Endodermal cell (in vitro differentiated cells): Measurements from ENCODE around the gene EIF4E3. TPM values are rescaled to one million over a fixed set of nuclear protein-coding genes. Genes with fewer than 3 reads are reported as not detected.
A peak's percentile ranks its signal among the peaks of the same experiment; 100 is the strongest.

Experiments used
- DNase-seq: peaks from one replicate; pipeline ENCODE4 v3.0.0-alpha.2; 2017
- H3K27ac ChIP-seq: 2 replicates; pipeline ENCODE4 v1.5.1; 2013; ENCODE audit warnings: mild to moderate bottlenecking, low read depth, low read length, moderate library complexity
- H3K27me3 ChIP-seq: 2 replicates; pipeline ENCODE4 v1.6.1; 2013; ENCODE audit warnings: mild to moderate bottlenecking, low read length, moderate library complexity; ENCODE audit not compliant: insufficient read depth, control insufficient read depth, poor library complexity, severe bottlenecking
- H3K36me3 ChIP-seq: 2 replicates; pipeline ENCODE4 v1.7.0; 2013; ENCODE audit warnings: mild to moderate bottlenecking, low read length, moderate library complexity; ENCODE audit not compliant: control insufficient read depth, insufficient read depth
- H3K4me1 ChIP-seq: one replicate; pipeline ENCODE4 v1.7.0; 2013; ENCODE audit warnings: low read length; ENCODE audit not compliant: control insufficient read depth, insufficient read depth
- H3K4me3 ChIP-seq: 2 replicates; pipeline ENCODE4 v1.5.1; 2013; ENCODE audit warnings: mild to moderate bottlenecking, low read length, moderate library complexity
- H3K9ac ChIP-seq: 2 replicates; pipeline ENCODE4 v1.6.1; 2013; ENCODE audit warnings: mild to moderate bottlenecking, low read length, moderate library complexity; ENCODE audit not compliant: poor library complexity, severe bottlenecking; ENCODE audit errors: extremely low read depth
- H3K9me3 ChIP-seq: 2 replicates; pipeline ENCODE4 v1.6.1; 2013; ENCODE audit warnings: mild to moderate bottlenecking, low read length, moderate library complexity; ENCODE audit not compliant: control insufficient read depth
- H3K27ac Mint-ChIP-seq: 2 replicates; pipeline ENCODE4 v1.8.0; 2020; ENCODE audit warnings: mixed read lengths
- H3K27me3 Mint-ChIP-seq: 2 replicates; pipeline ENCODE4 v1.8.0; 2021; ENCODE audit warnings: mild to moderate bottlenecking, mixed read lengths; ENCODE audit not compliant: insufficient read depth
- H3K36me3 Mint-ChIP-seq: 2 replicates; pipeline ENCODE4 v1.8.0; 2020; ENCODE audit warnings: low read depth, mixed read lengths
- H3K4me1 Mint-ChIP-seq: 2 replicates; pipeline ENCODE4 v1.8.0; 2020; ENCODE audit warnings: mixed read lengths
- H3K4me3 Mint-ChIP-seq: 2 replicates; pipeline ENCODE4 v1.8.0; 2020; ENCODE audit warnings: mild to moderate bottlenecking, moderate library complexity, mixed read lengths
- H3K9me3 Mint-ChIP-seq: 2 replicates; pipeline ENCODE4 v1.8.0; 2020; ENCODE audit warnings: mild to moderate bottlenecking, mixed read lengths
- WGBS, 2 experiments: methylation state at CpG; one replicate each; pipeline versions ENCODE4 v1.1.5 to v1.1.7; 2013; ENCODE audit warnings: missing lambda C conversion rate in 2 of 2, mixed read lengths in 1 of 2; ENCODE audit not compliant: insufficient coverage in 1 of 2, insufficient read length in 1 of 2; 5-methylcytosine and 5-hydroxymethylcytosine counted together
- total RNA-seq, 2 donors: library from RNA; stranded (reverse); fragmentation: NEBNext Ultra II Directional in 1 of 2; extraction: Animal tissue kit (Norgen Biotek cat#: 25700) in 1 of 2; gene quantifications; 2 replicates in 1 of 2; 3 replicates in 1 of 2; pipeline ENCODE4 v1.2.1, GENCODE V29; 2021
- TF ChIP-seq, protein P1 (sequence below): fragments of 200-600 bp; sonication (generic); conservative IDR thresholded peaks from 2 replicates; pipeline ENCODE4 v1.5.0; 2021; ENCODE audit warnings: antibody characterized with exemption, mild to moderate bottlenecking

EIF4E3 gene
- total RNA-seq, 2 donors from 2014 or later: 1.9 to 5.5 TPM

DNA sequence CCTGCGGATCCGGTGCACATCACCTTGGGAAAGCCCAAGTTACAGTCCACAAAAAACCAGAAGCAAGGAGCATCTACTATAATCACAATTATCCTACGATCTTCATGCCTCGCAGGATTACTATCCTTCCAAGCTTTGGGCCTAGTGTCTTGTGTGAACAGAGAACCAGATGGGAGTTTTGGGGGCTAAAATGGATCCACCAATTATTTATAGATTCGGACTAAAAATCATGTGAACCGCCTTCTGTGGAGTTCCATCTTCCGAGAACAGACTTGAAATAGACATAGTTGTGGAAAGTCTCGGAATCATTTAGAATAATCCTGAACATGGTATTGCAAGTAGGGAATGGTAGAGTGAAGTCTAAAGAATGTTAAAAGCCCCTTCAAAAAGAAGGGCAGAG is 70.1 kb downstream of the EIF4E3 start:
- H3K27me3 Mint-ChIP-seq: no peaks in the 10 kb centered on the region
- 94 to 95% methylated on average over 6 to 8 of the region's 8 CpGs for WGBS, 2 experiments
- TF ChIP-seq, protein P1, sequence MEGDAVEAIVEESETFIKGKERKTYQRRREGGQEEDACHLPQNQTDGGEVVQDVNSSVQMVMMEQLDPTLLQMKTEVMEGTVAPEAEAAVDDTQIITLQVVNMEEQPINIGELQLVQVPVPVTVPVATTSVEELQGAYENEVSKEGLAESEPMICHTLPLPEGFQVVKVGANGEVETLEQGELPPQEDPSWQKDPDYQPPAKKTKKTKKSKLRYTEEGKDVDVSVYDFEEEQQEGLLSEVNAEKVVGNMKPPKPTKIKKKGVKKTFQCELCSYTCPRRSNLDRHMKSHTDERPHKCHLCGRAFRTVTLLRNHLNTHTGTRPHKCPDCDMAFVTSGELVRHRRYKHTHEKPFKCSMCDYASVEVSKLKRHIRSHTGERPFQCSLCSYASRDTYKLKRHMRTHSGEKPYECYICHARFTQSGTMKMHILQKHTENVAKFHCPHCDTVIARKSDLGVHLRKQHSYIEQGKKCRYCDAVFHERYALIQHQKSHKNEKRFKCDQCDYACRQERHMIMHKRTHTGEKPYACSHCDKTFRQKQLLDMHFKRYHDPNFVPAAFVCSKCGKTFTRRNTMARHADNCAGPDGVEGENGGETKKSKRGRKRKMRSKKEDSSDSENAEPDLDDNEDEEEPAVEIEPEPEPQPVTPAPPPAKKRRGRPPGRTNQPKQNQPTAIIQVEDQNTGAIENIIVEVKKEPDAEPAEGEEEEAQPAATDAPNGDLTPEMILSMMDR: no peak
- H3K9me3 Mint-ChIP-seq: no peaks in the 10 kb centered on the region
- H3K36me3 Mint-ChIP-seq: no peaks in the 10 kb centered on the region
- DNase-seq: no peak
- Histone ChIP-seq H3K9ac (no peak overlapping the region), H3K9me3 (no peaks in the 10 kb centered on the region), H3K27ac (no peak overlapping the region), H3K27me3 (no peaks in the 10 kb centered on the region), H3K4me1 (no peaks in the 10 kb centered on the region), H3K4me3 (no peak overlapping the region), H3K36me3 (no peaks in the 10 kb centered on the region)
- H3K27ac Mint-ChIP-seq: no peak overlapping the region
- no peak overlapping the region for H3K4me3 Mint-ChIP-seq
- peaks cover 20% of the 10 kb centered on the region for H3K4me1 Mint-ChIP-seq

DNA sequence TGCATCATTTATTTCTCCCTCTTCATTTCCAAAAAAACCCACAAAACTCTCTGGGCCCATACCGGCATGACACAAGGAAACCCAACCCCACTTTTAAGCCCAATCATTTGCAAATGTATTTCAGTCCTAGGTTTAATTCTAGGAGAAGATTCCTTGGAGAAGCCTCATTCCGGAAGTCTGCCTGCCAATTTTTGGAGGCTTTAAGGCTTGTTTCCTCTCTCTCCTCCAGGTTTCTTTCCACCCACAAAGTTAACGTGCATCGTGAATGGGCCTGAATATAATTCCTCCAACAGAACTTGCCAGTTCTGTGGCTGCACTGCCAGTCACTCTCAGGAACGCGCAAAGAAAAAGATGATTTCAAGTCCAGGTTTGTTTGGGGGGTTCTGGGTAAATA is 71.8 kb downstream of the EIF4E3 start:
- Mint-ChIP-seq H3K4me1 (peaks cover 26% of the 10 kb centered on the region), H3K27me3 (no peaks in the 10 kb centered on the region), H3K9me3 (no peaks in the 10 kb centered on the region), H3K4me3 (no peak overlapping the region), H3K36me3 (no peaks in the 10 kb centered on the region), H3K27ac (peak overlapping the region; percentile 6)
- H3K9ac ChIP-seq: no peak overlapping the region
- TF ChIP-seq, protein P1: no peak
- WGBS, 2 experiments: 80 to 84% methylated on average over 5 to 6 of the region's 6 CpGs
- H3K36me3 ChIP-seq: no peaks in the 10 kb centered on the region
- H3K4me3 ChIP-seq: no peak overlapping the region
- no peak for DNase-seq
- no peaks in the 10 kb centered on the region for H3K9me3 ChIP-seq
- H3K27me3 ChIP-seq: no peaks in the 10 kb centered on the region
- H3K27ac ChIP-seq: no peak overlapping the region
- no peaks in the 10 kb centered on the region for H3K4me1 ChIP-seq

DNA sequence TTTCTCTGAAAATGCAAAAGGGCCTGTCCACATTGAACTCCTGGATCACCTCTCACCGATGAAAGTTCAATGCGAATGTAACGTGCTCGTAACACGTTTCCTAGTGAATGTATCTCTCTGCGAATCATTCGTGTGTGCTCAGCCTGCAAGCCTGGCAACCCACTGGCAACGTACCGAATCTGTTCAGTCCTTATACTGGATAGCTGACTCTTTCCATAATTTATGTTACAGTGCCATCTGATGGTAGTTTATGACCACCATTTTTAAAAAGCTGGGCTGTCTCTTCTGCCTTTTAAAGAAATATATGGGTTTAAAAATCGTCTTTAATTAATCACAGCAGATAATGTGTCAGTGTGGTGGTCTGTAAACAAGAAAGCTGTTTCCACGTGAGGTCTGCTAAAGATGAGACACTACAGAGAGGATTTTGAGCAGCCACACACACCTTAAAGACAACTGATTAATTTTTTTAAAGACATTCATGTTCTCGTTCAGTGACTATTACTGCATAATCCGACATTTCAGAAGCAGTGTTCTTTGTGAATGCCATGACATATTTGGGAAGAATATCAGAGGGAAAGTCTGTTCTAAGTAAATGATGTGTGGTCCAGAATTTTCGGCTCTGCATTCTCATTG is 72.3 kb downstream of the EIF4E3 start:
- TF ChIP-seq, protein P1: peak; percentile 75
- WGBS, 2 experiments: 49 to 58% methylated on average over 11 to 14 of the region's 14 CpGs
- Mint-ChIP-seq H3K27me3 (no peaks in the 10 kb centered on the region), H3K36me3 (no peaks in the 10 kb centered on the region), H3K4me1 (peaks cover 26% of the 10 kb centered on the region), H3K27ac (no peak overlapping the region), H3K4me3 (no peak overlapping the region), H3K9me3 (no peaks in the 10 kb centered on the region)
- Histone ChIP-seq H3K9me3 (no peaks in the 10 kb centered on the region), H3K4me3 (no peak overlapping the region), H3K4me1 (no peaks in the 10 kb centered on the region), H3K36me3 (no peaks in the 10 kb centered on the region), H3K27me3 (no peaks in the 10 kb centered on the region), H3K27ac (no peak overlapping the region), H3K9ac (no peak overlapping the region)
- DNase-seq: peak; percentile 65
